PC-3 (cell line): Measurements from ENCODE around the gene HUS1. TPM values are rescaled to one million over a fixed set of nuclear protein-coding genes. Genes with fewer than 3 reads are reported as not detected.
"Not testable (repeated sequence)": the region's sequence is repeated elsewhere in the genome, so short reads cannot be mapped to it uniquely, and the experiment has no call there.

Source experiments
- ATAC-seq: fragments of 200-7000 bp; cut with Tn5 transposase; 2 replicates; pipeline ENCODE4 v1.9.1; 2020; ENCODE audit warnings: mild to moderate bottlenecking, moderate library complexity
- BruUV-seq: library from RNA; stranded (reverse); fragments of 400-500 nt; replicated peaks from 2 replicates; lab custom pipeline; 2021; lab: Mats Ljungman, UMichigan
- CTCF ChIA-PET: fragments of 300-600 bp; sonication (Branson Sonifier 250); formaldehyde crosslinking; loops from one replicate; lab custom pipeline; 2022; ENCODE audit warnings: antibody characterized with exemption; lab: Charles Lee
- POLR2A ChIA-PET: fragments of 300-600 bp; sonication (Branson Sonifier 250); formaldehyde crosslinking; loops from one replicate; lab custom pipeline; 2022; ENCODE audit warnings: antibody characterized with exemption; ENCODE audit not compliant: unreplicated experiment; lab: Charles Lee
- DNase-seq: peaks from one replicate; pipeline ENCODE4 v3.0.0-alpha.2; 2015
- H2AFZ ChIP-seq: fragments of 300-600 bp; sonication (generic); 2 replicates; pipeline ENCODE4 v1.6.0; 2016; ENCODE audit warnings: antibody characterized with exemption, low read length
- H3F3A ChIP-seq: fragments of 300-600 bp; sonication (generic); one replicate; pipeline ENCODE4 v1.6.0; 2017; ENCODE audit warnings: antibody characterized with exemption, low read length, control low read depth, mild to moderate bottlenecking; ENCODE audit not compliant: unreplicated experiment
- H3K27ac ChIP-seq: fragments of 300-600 bp; sonication (generic); 2 replicates; pipeline ENCODE4 v1.5.1; 2016; ENCODE audit warnings: mild to moderate bottlenecking, low read length
- H3K27me3 ChIP-seq: fragments of 300-600 bp; sonication (generic); 2 replicates; pipeline ENCODE4 v1.6.1; 2016; ENCODE audit warnings: low read length, mixed read lengths
- H3K36me3 ChIP-seq: fragments of 300-600 bp; sonication (generic); 2 replicates; pipeline ENCODE4 v1.6.1; 2016; ENCODE audit warnings: low read depth, mixed run types, low read length, mixed read lengths
- H3K4me1 ChIP-seq: fragments of 300-600 bp; sonication (generic); 2 replicates; pipeline ENCODE4 v1.5.1; 2016; ENCODE audit warnings: low read length; ENCODE audit not compliant: insufficient read depth
- H3K4me2 ChIP-seq: fragments of 300-600 bp; sonication (generic); 2 replicates; pipeline ENCODE4 v1.6.0; 2016; ENCODE audit warnings: low read length
- H3K4me3 ChIP-seq: fragments of 300-600 bp; sonication (generic); 2 replicates; pipeline ENCODE4 v1.5.1; 2016; ENCODE audit warnings: mild to moderate bottlenecking, low read length, mixed read lengths
- H3K79me2 ChIP-seq: fragments of 300-600 bp; sonication (generic); 2 replicates; pipeline ENCODE4 v1.6.1; 2017; ENCODE audit warnings: low read length, mixed read lengths
- H3K9ac ChIP-seq: fragments of 300-600 bp; sonication (generic); 2 replicates; pipeline ENCODE4 v1.6.0; 2016; ENCODE audit warnings: mild to moderate bottlenecking, low read length
- H3K9me2 ChIP-seq: fragments of 300-600 bp; sonication (generic); replicated peaks from 2 replicates; pipeline ENCODE4 v1.6.1; 2016; ENCODE audit warnings: mixed run types, low read length, mixed read lengths
- H3K9me3 ChIP-seq: fragments of 300-600 bp; sonication (generic); 2 replicates; pipeline ENCODE4 v1.6.1; 2016; ENCODE audit warnings: low read length, mixed read lengths
- H4K20me1 ChIP-seq: fragments of 300-600 bp; sonication (generic); 2 replicates; pipeline ENCODE4 v1.6.1; 2016; ENCODE audit warnings: low read length, mixed read lengths
- EZH2 ChIP-seq: fragments of 300-600 bp; sonication (generic); IDR thresholded peaks from one replicate; pipeline ENCODE4 v1.6.1; 2017; ENCODE audit warnings: antibody characterized with exemption, mild to moderate bottlenecking, low read length; ENCODE audit not compliant: unreplicated experiment
- EZH2phosphoT487 ChIP-seq: fragments of 300-600 bp; sonication (generic); IDR thresholded peaks from 2 replicates; pipeline ENCODE4 v1.6.1; 2018; ENCODE audit warnings: mild to moderate bottlenecking, antibody characterized with exemption, low read length, borderline replicate concordance
- intact Hi-C: fragments of 100-400 bp; cut with micrococcal nuclease; formaldehyde crosslinking; loops from 2 replicates; pipeline ENCODE4 v1.9.0; 2023
- total RNA-seq: library from RNA; depleted of rRNA; stranded (reverse); fragments of >200 nt; gene quantifications from 2 replicates; pipeline ENCODE4 v1.2.3, GENCODE V29; 2014
- TF ChIP-seq, protein P1 (sequence below): fragments of 300-600 bp; sonication (generic); conservative IDR thresholded peaks from 2 replicates; pipeline ENCODE4 v1.5.1; 2017; ENCODE audit warnings: antibody characterized with exemption, low read depth, mild to moderate bottlenecking, low read length

HUS1 gene
- total RNA-seq, 1 experiment from 2014 or later, result 23.2 TPM

- intact Hi-C loops, result no loop called here
Measured at GRCh38 chr7:47932016-47932415, 47.4 kb downstream of the HUS1 start.

GRCh38 chr7:47931005-47932004 lies 48.1 kb downstream of the HUS1 start:
- Histone ChIP-seq H3K4me1 (no peaks in the 10 kb centered on the region), H3K79me2 (no peaks in the 10 kb centered on the region), H4K20me1 (no peaks in the 10 kb centered on the region), H3K27me3 (no peaks in the 10 kb centered on the region), H3K27ac (no peak overlapping the region), H3K4me2 (no peak overlapping the region), H2AFZ (no peak overlapping the region), H3K36me3 (no peaks in the 10 kb centered on the region), H3K4me3 (no peak overlapping the region), H3K9ac (no peak overlapping the region), H3F3A (no peaks in the 10 kb centered on the region), H3K9me2 (no peaks in the 10 kb centered on the region), H3K9me3 (no peaks in the 10 kb centered on the region)
- TF ChIP-seq EZH2phosphoT487 (no peak), EZH2 (no peak)
- TF ChIP-seq, protein P1, sequence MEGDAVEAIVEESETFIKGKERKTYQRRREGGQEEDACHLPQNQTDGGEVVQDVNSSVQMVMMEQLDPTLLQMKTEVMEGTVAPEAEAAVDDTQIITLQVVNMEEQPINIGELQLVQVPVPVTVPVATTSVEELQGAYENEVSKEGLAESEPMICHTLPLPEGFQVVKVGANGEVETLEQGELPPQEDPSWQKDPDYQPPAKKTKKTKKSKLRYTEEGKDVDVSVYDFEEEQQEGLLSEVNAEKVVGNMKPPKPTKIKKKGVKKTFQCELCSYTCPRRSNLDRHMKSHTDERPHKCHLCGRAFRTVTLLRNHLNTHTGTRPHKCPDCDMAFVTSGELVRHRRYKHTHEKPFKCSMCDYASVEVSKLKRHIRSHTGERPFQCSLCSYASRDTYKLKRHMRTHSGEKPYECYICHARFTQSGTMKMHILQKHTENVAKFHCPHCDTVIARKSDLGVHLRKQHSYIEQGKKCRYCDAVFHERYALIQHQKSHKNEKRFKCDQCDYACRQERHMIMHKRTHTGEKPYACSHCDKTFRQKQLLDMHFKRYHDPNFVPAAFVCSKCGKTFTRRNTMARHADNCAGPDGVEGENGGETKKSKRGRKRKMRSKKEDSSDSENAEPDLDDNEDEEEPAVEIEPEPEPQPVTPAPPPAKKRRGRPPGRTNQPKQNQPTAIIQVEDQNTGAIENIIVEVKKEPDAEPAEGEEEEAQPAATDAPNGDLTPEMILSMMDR, result no peak
- DNase-seq (no peak), ATAC-seq (no peak)
- CTCF ChIA-PET, result no interaction called here
- POLR2A ChIA-PET, result no interaction called here
- no TSS peak for BruUV-seq
- intact Hi-C loops, result no loop called here

More at GRCh38 chr7:47932016-47932415, 47.4 kb downstream of the HUS1 start:
- TF ChIP-seq EZH2phosphoT487, result no peak
- no peak for TF ChIP-seq EZH2
- TF ChIP-seq, protein P1, result no peak
- no peak overlapping the region for H3K27ac ChIP-seq
- H3K79me2 ChIP-seq, result no peaks in the 10 kb centered on the region
- H3K9me2 ChIP-seq, result no peaks in the 10 kb centered on the region
- no peaks in the 10 kb centered on the region for H3K9me3 ChIP-seq
- H3F3A ChIP-seq, result no peaks in the 10 kb centered on the region
- ChIA-PET POLR2A (no interaction called here), CTCF (no interaction called here)
- H4K20me1 ChIP-seq, result no peaks in the 10 kb centered on the region
- no peak for DNase-seq
- no peak for ATAC-seq
- no peak overlapping the region for H3K4me3 ChIP-seq
- H2AFZ ChIP-seq, result no peak overlapping the region
- H3K9ac ChIP-seq, result no peak overlapping the region
- H3K27me3 ChIP-seq, result no peaks in the 10 kb centered on the region
- no peak overlapping the region for H3K4me2 ChIP-seq
- no peaks in the 10 kb centered on the region for H3K36me3 ChIP-seq
- no TSS peak for BruUV-seq
- H3K4me1 ChIP-seq, result no peaks in the 10 kb centered on the region

DNA sequence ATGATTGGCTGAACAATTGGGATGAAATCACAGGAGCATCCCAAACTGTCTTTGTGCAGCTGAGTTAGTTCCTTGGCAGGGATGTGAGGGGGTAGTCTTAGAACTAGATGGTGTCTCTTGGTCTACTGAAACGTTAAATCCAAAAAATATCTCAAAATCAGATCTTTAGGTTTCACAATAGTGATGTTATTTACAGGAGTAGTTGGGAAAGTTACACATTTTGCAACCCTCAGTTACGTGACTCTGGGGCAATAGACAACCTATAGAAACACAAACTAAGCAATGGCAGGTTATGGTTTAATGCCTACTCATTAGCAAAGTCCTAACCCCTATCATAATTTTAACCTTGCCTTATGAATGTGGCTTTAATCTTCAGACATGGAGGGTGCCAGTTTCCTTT lies 55.1 kb downstream of the HUS1 start:
- Histone ChIP-seq H3K9me2 (no peaks in the 10 kb centered on the region), H3F3A (no peaks in the 10 kb centered on the region), H3K9ac (no peak overlapping the region), H3K4me1 (no peaks in the 10 kb centered on the region), H3K4me3 (no peak overlapping the region), H2AFZ (no peak overlapping the region), H3K27ac (no peak overlapping the region), H4K20me1 (no peaks in the 10 kb centered on the region), H3K79me2 (no peaks in the 10 kb centered on the region), H3K9me3 (no peaks in the 10 kb centered on the region), H3K4me2 (no peak overlapping the region), H3K27me3 (no peaks in the 10 kb centered on the region), H3K36me3 (no peaks in the 10 kb centered on the region)
- TF ChIP-seq EZH2phosphoT487 (no peak), EZH2 (no peak)
- TF ChIP-seq, protein P1, result no peak
- BruUV-seq, result no TSS peak
- CTCF ChIA-PET, result no interaction called here
- no peak for DNase-seq
- ATAC-seq, result no peak
- intact Hi-C loops, result no loop called here
- POLR2A ChIA-PET, result no interaction called here

DNA sequence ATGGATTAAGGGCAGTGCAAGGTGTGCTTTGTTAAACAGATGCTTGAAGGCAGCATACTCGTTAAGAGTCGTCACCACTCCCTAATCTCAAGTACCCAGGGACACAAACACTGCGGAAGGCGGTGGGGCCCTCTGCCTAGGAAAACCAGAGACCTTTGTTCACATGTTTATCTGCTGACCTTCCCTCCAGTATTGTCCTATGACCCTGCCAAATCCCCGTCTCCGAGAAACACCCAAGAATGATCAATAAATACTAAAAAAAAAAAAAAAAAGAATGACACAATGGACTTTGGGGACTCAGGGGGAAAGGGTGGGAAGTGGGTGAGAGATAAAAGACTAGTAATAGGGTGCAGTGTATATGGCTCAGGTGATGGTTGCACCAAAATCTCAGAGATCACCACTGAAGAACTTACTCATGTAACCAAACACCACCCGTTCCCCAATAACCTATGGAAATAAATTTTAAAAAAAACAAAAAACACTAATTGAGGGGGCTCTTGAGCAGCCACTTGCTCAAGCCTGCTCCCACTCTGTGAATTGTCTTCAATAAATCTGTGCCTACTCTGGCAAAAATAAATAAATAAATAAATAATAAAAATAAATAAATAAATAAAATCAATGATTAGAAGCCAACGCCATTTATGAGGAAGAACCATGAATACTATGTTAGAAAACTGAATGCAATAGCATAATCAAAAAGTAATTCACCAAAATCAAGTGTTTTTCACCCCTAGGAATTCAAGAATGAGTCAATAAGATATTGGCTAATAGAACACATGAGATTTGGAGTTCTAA lies 56.1 kb downstream of the HUS1 start:
- H3F3A ChIP-seq, H2AFZ ChIP-seq, H3K27me3 ChIP-seq, POLR2A ChIA-PET, H3K79me2 ChIP-seq, DNase-seq, H3K9ac ChIP-seq, H3K36me3 ChIP-seq, H4K20me1 ChIP-seq, H3K9me2 ChIP-seq, H3K9me3 ChIP-seq, intact Hi-C loops, H3K27ac ChIP-seq, CTCF ChIA-PET, BruUV-seq, ATAC-seq, H3K4me1 ChIP-seq, H3K4me3 ChIP-seq, H3K4me2 ChIP-seq: not testable (repeated sequence)
